A549 (cell line): Measurements from ENCODE around the gene ENO1. TPM values are rescaled to one million over a fixed set of nuclear protein-coding genes. Genes with fewer than 3 reads are reported as not detected.
A peak's percentile ranks its signal among the peaks of the same experiment; 100 is the strongest.

ENCODE experiments used
- ATAC-seq, 2 experiments: fragments of 200-7000 bp in 1 of 2; fragments of >200 bp in 1 of 2; cut with Nextera tagmentation in 1 of 2; cut with Tn5 transposase in 1 of 2; 3 replicates each; pipeline versions ENCODE4 v1.8.0 to v1.9.1; 2018 to 2020; ENCODE audit warnings: mild to moderate bottlenecking in 1 of 2, moderate library complexity in 1 of 2
- CTCF ChIA-PET: fragments of 300-600 bp; sonication (Branson Sonifier 250); formaldehyde crosslinking; extraction: SDS; loops from one replicate; lab custom pipeline; 2021; ENCODE audit warnings: antibody characterized with exemption, inconsistent platforms; lab: Yijun Ruan, JAX
- POLR2A ChIA-PET: fragments of 350-600 bp; formaldehyde crosslinking; extraction: SDS; loops from one replicate; lab custom pipeline; 2021; ENCODE audit warnings: antibody characterized with exemption, inconsistent platforms; lab: Yijun Ruan, JAX
- DNase-seq, 2 experiments: peaks; one replicate each; pipeline versions ENCODE4 v3.0.0 to v3.0.0-alpha.2; 2011 to 2016; ENCODE audit warnings: low read depth in 1 of 2, low spot score in 1 of 2
- FAIRE-seq: peaks from 2 replicates; lab custom pipeline; 2011; peaks lifted over from hg19 to GRCh38; lab: Jason Lieb, UNC
- H3K27ac ChIP-seq, 2 experiments: fragments of >200 bp; sonication (Bioruptor Twin); formaldehyde crosslinking; 3 replicates each; pipeline ENCODE4 v1.5.1; 2016 to 2017
- H3K4me1 ChIP-seq: fragments of >200 bp; sonication (Bioruptor Twin); formaldehyde crosslinking; 3 replicates; pipeline ENCODE4 v1.6.1; 2016
- H3K4me2 ChIP-seq: fragments of >200 bp; sonication (Bioruptor Twin); formaldehyde crosslinking; 3 replicates; pipeline ENCODE4 v1.6.1; 2016
- H3K4me3 ChIP-seq: fragments of >200 bp; sonication (Bioruptor Twin); formaldehyde crosslinking; 3 replicates; pipeline ENCODE4 v1.5.1; 2016
- H3K9me3 ChIP-seq: fragments of >200 bp; sonication (Bioruptor Twin); formaldehyde crosslinking; 3 replicates; pipeline ENCODE4 v1.6.1; 2016
- BHLHE40 ChIP-seq: IDR thresholded peaks from 2 replicates; pipeline ENCODE4 v1.6.1; 2012; ENCODE audit warnings: low read depth, low read length, inconsistent platforms
- ESRRA ChIP-seq: fragments of 150-350 bp; IDR thresholded peaks from 2 replicates; pipeline ENCODE4 v1.6.1; 2014; ENCODE audit warnings: mild to moderate bottlenecking, low read length, borderline replicate concordance
- FOSB ChIP-seq: fragments of 250-450 bp; sonication (Bioruptor Pico); IDR thresholded peaks from 2 replicates; pipeline ENCODE4 v1.5.0; 2020; ENCODE audit warnings: mild to moderate bottlenecking, moderate library complexity
- FOXS1 ChIP-seq: fragments of 250-450 bp; sonication (Bioruptor Pico); IDR thresholded peaks from 2 replicates; pipeline ENCODE4 v1.5.0; 2020; ENCODE audit warnings: mild to moderate bottlenecking, moderate library complexity
- GATA3 ChIP-seq: IDR thresholded peaks from 2 replicates; pipeline ENCODE4 v1.6.1; 2012; ENCODE audit warnings: borderline replicate concordance
- HDAC2 ChIP-seq: fragments of 200-600 bp; sonication (generic); IDR thresholded peaks from 2 replicates; pipeline ENCODE4 v1.6.1; 2016
- MAFK ChIP-seq: fragments of 450-650 bp; IDR thresholded peaks from 2 replicates; pipeline ENCODE4 v1.6.1; 2014; ENCODE audit not compliant: partially characterized antibody
- NR3C1 ChIP-seq: fragments of >200 bp; sonication (Bioruptor Twin); formaldehyde crosslinking; IDR thresholded peaks from 3 replicates; pipeline ENCODE4 v1.6.1; 2017
- POLR2AphosphoS2 ChIP-seq: conservative IDR thresholded peaks from 2 replicates; pipeline ENCODE4 v1.6.1; 2012; ENCODE audit warnings: low read length, improper control_type of control experiment, inconsistent platforms
- RAD21 ChIP-seq, 2 experiments: fragments of >200 bp in 1 of 2; sonication (Bioruptor Twin) in 1 of 2; formaldehyde crosslinking in 1 of 2; IDR thresholded peaks in 1 of 2; conservative IDR thresholded peaks in 1 of 2; 2 replicates in 1 of 2; 3 replicates in 1 of 2; pipeline ENCODE4 v1.6.1; 2012 to 2018; ENCODE audit warnings: inconsistent platforms in 1 of 2
- TFCP2L1 ChIP-seq: fragments of 250-450 bp; sonication (Bioruptor Pico); IDR thresholded peaks from 2 replicates; pipeline ENCODE4 v1.5.0; 2021; ENCODE audit warnings: mild to moderate bottlenecking
- TP53 ChIP-seq: fragments of 250-450 bp; sonication (Bioruptor Pico); IDR thresholded peaks from 2 replicates; pipeline ENCODE4 v1.5.0; 2021; ENCODE audit warnings: mild to moderate bottlenecking, moderate library complexity
- ZC3H11A ChIP-seq: fragments of 450-650 bp; IDR thresholded peaks from 2 replicates; pipeline ENCODE4 v1.6.1; 2014; ENCODE audit warnings: antibody characterized with exemption, mild to moderate bottlenecking
- WGBS: methylation state at CpG from one replicate; pipeline ENCODE4 v1.1.6; 2017; ENCODE audit errors: missing lambda C conversion rate; 5-methylcytosine and 5-hydroxymethylcytosine counted together
- polyA plus RNA-seq, 4 experiments: library from polyadenylated mRNA; depleted of rRNA in 3 of 4; stranded (reverse); fragments of >200 nt; fragmentation: RNase III in 1 of 4; extraction: RNeasy Plus Mini Kit Qiagen cat#74134 plus additional on column Dnase treatment in 1 of 4; gene quantifications; 2 replicates in 3 of 4; 3 replicates in 1 of 4; pipeline ENCODE4 v1.2.3, GENCODE V29; 2011 to 2017
- TF ChIP-seq, protein P1 (sequence below): IDR thresholded peaks from 2 replicates; pipeline ENCODE4 v1.6.1; 2012
- TF ChIP-seq, protein P2 (sequence below): IDR thresholded peaks from 2 replicates; pipeline ENCODE4 v1.6.1; 2012
- TF ChIP-seq, protein P3 (sequence below): fragments of >200 bp; sonication (Bioruptor Twin); formaldehyde crosslinking; IDR thresholded peaks from 3 replicates; pipeline ENCODE4 v1.5.1; 2016

The ENO1 gene
- polyA plus RNA-seq, 2 of the 4 experiments (the other 2 are of a cell fraction) = 1,899 to 2,981 TPM

DNA sequence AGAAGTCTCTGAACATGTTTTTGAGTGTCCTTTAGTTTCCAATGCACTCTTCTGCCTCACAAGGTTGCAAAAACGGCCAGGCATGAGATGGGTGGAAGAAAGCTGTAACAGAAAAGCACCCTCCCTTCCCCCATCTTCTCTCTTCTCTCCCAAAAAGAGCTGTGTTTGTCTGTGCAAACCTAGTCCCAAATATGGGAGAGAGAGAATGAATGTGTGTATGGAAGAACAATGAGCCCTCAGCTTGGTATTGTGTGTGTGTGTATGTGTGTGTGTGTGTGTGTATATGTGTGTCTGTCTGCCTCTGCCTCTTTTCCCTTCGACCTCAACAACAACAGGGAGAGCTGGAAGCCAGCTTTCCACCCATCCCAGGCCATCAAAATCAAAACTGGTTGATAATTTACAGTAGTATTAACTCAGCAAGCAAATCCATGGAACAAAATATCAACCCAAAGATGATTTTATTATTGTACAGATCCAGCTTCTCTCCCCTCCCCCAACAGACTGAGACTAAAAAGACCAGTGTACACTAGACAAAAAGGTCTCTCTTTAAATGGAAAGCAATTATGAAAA is 62.8 kb downstream of the ENO1 start:
- no peak for ATAC-seq
- Histone ChIP-seq H3K27ac (peak overlapping the region; percentile 33 to 99; a peak in 4 of 6 replicates), H3K9me3 (no peaks in the 10 kb centered on the region), H3K4me1 (peaks cover 33% of the 10 kb centered on the region), H3K4me3 (peak overlapping the region; percentile 100), H3K4me2 (peak overlapping the region; percentile 100)
- FAIRE-seq = no peak
- TF ChIP-seq, protein P1, sequence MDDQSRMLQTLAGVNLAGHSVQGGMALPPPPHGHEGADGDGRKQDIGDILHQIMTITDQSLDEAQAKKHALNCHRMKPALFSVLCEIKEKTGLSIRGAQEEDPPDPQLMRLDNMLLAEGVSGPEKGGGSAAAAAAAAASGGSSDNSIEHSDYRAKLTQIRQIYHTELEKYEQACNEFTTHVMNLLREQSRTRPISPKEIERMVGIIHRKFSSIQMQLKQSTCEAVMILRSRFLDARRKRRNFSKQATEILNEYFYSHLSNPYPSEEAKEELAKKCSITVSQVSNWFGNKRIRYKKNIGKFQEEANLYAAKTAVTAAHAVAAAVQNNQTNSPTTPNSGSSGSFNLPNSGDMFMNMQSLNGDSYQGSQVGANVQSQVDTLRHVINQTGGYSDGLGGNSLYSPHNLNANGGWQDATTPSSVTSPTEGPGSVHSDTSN = no peak
- TF ChIP-seq TFCP2L1 (CRISPR knock-in tag) (no peak), FOXS1 (no peak), BHLHE40 (no peak), POLR2AphosphoS2 (no peak), RAD21 (conservative IDR thresholded peaks at IDR 0.05 in 1 of 2, IDR thresholded peaks at IDR 0.05 in 1 of 2) (no peak), ZC3H11A (no peak), GATA3 (no peak), FOSB (CRISPR knock-in tag) (no peak)
- TF ChIP-seq, protein P2, sequence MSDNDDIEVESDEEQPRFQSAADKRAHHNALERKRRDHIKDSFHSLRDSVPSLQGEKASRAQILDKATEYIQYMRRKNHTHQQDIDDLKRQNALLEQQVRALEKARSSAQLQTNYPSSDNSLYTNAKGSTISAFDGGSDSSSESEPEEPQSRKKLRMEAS = no peak
- CTCF ChIA-PET = interaction anchor here (0.6 to 1.7 kb wide), 4 partner anchors 18 to 33 kb away, joined by 3 to 7 read pairs (median 4); no protein-coding TSS in a partner anchor
- DNase-seq = no peak
- POLR2A ChIA-PET = interaction anchor here (0.7 kb wide), 1 partner anchor 92 kb away, joined by 3 read pairs; no protein-coding TSS in a partner anchor
- WGBS = 0% methylated on average over 2 of the region's 2 CpGs

DNA sequence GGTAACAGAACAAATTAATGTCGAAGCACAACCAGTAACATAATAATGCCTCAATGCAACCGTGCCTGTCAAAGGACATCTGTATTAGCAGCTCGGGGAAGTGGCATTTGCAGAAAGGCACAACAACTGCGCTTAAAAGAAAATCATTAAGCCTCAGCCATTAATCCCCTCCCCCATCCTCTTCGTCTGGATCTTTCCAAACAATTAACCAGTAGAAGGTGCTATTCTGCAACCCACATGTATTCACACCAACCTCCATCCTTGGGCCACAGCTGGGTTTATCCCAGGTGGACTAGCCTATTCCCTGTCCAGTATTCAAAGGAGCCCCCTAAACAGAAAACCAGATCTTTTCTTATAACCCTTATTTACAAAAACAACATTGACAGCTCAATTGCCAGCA is 63.6 kb downstream of the ENO1 start:
- Histone ChIP-seq H3K27ac (0 out of 6 replicates have a peak overlapping the region, but pooled peaks of 1 of the 2 experiments have one; percentile 99), H3K4me2 (peak overlapping the region; percentile 100), H3K9me3 (no peaks in the 10 kb centered on the region), H3K4me1 (peaks cover 33% of the 10 kb centered on the region), H3K4me3 (no peak overlapping the region)
- TF ChIP-seq, protein P3, sequence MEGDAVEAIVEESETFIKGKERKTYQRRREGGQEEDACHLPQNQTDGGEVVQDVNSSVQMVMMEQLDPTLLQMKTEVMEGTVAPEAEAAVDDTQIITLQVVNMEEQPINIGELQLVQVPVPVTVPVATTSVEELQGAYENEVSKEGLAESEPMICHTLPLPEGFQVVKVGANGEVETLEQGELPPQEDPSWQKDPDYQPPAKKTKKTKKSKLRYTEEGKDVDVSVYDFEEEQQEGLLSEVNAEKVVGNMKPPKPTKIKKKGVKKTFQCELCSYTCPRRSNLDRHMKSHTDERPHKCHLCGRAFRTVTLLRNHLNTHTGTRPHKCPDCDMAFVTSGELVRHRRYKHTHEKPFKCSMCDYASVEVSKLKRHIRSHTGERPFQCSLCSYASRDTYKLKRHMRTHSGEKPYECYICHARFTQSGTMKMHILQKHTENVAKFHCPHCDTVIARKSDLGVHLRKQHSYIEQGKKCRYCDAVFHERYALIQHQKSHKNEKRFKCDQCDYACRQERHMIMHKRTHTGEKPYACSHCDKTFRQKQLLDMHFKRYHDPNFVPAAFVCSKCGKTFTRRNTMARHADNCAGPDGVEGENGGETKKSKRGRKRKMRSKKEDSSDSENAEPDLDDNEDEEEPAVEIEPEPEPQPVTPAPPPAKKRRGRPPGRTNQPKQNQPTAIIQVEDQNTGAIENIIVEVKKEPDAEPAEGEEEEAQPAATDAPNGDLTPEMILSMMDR = peak; percentile 27; the same call in 2 of the 3 replicates
- TF ChIP-seq MAFK (no peak), NR3C1 (no peak), TFCP2L1 (CRISPR knock-in tag) (no peak)
- DNase-seq = no peak
- ChIA-PET POLR2A (no interaction called here), CTCF (interaction anchor here (0.9 to 1.7 kb wide), 3 partner anchors 20 to 34 kb away, joined by 3 to 7 read pairs (median 4); no protein-coding TSS in a partner anchor)
- FAIRE-seq = no peak
- 52% methylated on average over 5 of the region's 5 CpGs for WGBS
- no peak for ATAC-seq

DNA sequence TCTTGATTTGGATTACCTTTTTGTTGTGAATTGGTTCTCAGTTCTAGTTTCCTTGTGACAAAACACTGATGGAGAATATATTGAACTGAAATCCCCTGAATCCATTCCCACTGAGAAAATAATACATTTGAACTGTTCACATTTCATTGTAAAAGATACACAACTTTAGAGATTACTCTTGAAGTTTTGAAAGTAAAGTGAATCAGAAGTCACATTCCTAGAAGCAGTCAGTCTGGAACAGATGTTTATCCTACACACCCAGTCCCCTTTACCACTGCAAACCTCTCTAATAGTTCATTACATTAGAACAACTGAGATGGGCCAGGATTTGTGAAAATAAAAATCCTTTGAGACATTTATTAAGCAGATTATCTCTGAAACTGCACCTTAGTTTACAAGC is 64.5 kb downstream of the ENO1 start:
- FAIRE-seq = no peak
- H3K27ac ChIP-seq = no peak overlapping the region
- H3K4me1 ChIP-seq = peaks cover 40% of the 10 kb centered on the region
- POLR2A ChIA-PET = no interaction called here
- TF ChIP-seq TP53 (CRISPR knock-in tag) = no peak
- no peak for TF ChIP-seq HDAC2
- TF ChIP-seq ESRRA = no peak
- H3K4me3 ChIP-seq = no peak overlapping the region
- CTCF ChIA-PET = no interaction called here
- ATAC-seq = no peak
- DNase-seq = no peak
- 0 out of 3 replicates have a peak overlapping the region, but pooled peaks have one; percentile 100 for H3K4me2 ChIP-seq
- H3K9me3 ChIP-seq = no peaks in the 10 kb centered on the region
